ENCODE data around the gene IQGAP1.
"Not testable (repeated sequence)": the region's sequence is repeated elsewhere in the genome, so short reads cannot be mapped to it uniquely, and the experiment has no call there.

IQGAP1 gene

DNA sequence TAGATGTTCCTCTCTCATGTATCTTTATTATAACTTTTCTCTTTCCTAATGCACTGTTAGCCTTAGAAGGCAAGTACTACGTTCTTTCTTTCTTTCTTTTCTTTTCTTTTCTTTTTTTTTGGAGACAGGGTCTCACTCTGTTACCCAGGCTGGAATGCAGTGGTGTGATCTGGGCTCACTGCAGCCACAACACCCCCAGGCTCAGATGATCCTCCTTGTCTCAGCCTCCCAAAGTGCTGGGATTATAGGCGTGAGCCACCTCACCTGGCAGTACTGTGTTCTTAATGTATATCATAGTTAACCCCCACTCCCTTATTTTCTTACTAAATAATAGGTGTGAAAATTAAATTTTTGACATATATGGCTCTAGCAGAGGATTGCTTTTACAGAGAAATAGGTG lies 23.1 kb downstream of the IQGAP1 start:
- no peak for DNase-seq (ENCODE audit: low read depth)

DNA sequence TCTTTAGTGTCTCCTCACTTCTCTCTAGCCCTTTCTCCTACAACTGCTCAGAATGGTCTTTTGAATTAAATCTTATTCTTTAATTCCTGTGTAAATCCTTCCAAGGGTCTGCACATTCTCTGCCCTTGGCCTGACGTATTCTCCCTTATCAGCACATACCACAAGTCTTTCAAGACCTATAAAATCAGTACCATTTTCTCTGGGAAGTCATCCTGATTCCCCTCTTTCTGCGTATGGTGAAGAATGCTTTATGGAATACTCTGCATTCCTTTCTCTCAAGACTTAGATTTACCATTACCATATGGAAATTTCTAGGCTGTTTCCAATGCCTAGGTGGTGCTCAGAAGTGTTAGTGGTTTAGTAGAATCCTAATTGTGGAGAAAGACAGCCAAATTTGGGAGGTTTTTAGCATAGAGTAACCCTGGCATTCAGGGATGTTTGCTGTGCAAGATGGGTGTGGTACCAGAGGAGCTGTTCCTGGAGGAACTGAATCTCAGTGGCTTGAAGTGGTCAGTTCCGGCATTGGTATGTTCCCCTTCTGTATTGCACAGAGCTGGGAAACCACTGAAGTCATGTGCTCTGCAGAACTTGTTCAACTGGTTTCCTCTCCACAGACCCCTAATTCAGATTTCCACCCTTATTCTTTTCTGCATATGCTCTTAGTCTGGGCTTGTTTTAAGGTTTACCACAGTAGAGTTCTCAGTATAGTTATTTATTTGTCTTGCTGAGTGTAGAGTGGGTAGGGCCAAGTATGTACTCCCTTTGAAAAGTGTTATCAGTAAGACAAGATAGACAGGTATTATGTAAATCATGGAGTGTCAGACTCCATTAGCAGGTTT lies 24.5 kb downstream of the IQGAP1 start:
- DNase-seq (ENCODE audit: low read depth) = no peak

DNA sequence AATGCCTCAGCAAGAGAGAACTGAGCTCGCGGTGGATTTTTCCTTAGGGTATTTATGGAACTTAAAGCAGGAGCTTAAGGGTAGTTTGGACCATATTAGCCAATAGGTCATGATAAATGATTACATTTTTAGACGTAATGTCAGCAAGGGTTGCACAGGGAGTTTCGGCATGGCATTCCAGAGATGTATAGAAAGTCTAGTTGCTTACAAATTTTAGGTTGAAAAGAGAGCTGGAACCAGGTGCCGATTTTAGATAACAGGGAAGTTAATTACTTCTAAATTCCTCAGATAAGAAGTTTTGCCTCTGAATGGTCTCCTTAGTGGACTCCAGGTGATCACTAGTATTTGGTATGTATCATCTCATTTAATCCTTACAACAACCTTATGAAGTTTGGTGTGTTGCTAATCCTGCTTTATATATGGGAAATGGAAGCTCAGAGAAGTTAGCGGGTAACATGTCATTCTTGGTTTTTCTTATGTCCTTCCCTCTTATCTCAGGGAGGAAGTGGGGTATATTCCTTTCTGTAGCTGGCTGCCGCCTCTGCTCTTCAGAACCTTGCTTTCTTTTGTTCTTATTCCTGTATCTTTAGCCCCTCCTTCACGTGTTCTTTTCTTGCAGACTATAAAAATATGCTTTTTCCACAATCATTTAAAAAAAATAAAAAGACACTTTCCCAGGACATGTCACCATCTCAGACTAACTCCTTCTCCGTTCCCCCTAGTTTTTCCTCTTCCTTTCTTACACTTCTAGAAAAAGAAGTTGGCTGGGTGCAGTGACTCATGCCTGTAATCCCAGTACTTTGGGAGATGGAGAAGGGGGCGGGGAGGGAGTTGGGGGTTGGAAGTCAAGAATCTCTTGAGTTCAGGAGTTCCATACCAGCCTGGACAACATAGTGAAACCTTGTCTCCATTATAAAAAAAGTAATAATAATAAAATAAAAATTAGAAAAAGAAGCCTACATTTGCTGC lies 25.7 kb downstream of the IQGAP1 start:
- DNase-seq (ENCODE audit: low read depth) = no peak

DNA sequence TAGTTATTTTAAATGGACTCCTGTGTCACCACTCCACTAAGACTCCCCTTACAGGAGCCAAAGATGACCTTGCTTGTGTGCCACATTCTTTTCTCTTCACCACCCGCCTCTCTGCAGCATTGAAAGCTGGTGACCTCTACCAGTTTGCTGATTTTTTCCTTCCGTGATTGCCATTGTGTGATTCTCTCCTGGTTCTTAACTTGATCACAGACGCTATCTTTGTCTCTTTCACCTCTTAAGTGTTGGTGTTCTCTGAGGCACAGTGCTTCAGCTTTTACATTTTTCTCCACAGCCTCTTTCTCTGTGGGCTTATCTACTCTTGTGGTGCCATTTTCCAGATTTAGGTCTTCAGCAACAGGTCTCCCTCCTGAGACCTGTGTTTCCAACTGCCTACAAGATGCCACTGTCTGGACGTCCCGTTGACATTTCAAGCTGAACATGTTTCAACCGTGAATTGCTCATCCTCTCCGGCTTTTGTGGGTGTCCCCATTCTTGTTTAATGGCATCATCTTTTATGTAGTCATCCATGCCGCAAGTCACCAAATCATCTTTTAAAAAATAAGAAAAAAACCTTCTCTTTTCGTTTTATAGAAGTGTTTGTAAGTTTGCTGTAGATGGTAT lies 26.5 kb downstream of the IQGAP1 start:
- no peak for DNase-seq (ENCODE audit: low read depth)

DNA sequence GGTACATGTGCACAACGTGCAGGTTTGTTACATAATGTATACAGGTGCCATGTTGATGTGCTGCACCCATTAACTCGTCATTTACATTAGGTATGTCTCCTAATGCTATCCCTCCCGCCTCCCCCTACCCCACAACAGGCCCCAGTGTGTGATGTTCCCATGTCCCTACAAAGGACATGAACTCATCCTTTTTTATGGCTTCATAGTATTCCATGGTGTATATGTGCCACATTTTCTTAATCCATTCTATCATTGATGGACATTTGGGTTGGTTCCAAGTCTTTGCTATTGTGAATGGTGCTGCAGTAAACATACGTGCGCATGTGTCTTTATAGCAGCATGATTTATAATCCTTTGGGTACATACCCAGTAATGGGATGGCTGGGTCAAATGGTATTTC lies 28.0 kb downstream of the IQGAP1 start:
- not testable (repeated sequence) for DNase-seq (ENCODE audit: low read depth)

DNA sequence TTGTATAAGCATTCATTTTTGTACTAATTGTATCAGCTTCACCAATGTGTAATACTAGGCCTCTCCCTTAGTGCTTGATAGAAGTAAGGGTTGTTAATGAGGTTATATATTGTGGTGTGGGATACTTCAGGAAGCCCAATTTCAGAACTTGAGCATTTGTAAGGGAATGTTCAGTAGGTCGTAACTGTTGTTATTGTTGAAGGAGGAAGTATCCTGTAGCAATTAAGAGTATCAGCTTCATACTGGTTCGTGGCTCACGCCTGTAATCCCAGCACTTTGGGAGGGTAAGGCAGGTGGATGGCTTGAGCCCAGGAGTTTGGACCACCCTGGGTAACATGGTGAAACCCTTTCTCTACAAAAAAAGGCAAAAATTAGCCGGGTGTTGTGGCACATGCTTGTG lies 30.6 kb downstream of the IQGAP1 start:
- DNase-seq (ENCODE audit: low read depth) = no peak

DNA sequence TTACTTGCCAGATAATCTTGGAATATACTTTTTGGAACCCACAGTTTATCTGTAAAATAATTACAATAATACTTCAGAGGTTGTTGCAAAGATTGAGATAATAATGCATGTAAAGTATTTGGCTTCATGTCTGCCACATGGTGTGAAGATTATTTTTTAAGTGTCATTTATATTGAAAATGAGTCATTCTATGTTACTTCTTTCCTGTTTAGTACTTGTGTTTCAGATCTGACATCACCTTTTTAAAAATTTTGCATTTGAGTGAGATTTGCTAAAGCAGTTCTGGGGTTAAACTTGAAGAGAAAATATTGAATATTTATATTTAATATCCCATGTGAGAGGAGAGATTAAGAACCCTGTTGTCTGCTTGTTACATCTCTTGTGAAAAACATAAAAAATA lies 31.2 kb downstream of the IQGAP1 start:
- DNase-seq (ENCODE audit: low read depth) = no peak

DNA sequence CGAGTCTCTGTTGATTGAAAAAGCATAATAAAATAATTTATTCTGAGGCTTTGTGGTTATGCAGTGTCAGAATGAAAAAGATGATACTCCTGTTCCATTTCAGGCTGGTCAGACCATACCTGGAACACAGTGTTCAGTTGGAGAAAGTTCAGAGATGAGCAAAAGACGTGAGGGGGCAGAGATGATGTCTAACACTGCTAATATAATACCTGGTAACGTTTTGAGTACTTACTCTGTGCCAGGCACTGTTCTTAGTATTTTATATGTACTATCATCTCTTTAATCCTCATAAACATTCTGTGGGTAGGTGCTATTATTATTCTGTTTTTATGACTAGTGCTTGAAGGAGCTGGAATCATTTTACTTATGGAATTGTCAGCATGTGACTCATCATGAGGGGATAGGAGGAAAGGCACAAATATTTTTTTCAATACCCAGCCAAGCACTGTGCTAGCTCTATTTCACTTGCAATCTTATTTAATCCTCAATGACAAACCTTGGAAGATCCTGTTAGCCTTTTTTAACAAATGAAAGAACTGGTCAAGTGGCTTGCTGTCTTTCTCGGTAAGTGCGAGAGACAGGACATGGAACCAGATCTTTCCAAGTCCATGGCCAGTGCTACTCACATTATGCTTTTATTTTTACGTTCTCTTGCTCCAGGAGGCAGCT lies 31.8 kb downstream of the IQGAP1 start:
- DNase-seq (ENCODE audit: low read depth) = no peak

DNA sequence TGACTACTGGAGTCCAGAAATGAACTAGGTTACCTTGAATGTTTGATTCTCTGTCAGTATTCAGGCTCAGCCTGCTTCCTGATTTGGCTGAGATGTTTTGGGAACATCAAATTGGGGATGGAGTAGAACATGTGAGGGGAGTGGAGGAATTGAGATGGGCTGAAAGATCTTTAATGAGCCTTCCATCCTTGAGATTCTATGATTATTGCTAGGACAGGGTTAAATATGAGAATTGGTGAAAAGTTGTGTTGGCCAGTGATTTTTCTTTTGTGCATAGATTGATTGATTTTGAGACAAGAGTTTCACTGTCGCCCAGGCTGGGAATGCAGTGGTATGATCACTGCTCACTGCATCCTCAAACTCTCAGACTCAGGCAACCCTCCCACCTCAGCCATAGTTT lies 32.4 kb downstream of the IQGAP1 start:
- DNase-seq (ENCODE audit: low read depth) = no peak

DNA sequence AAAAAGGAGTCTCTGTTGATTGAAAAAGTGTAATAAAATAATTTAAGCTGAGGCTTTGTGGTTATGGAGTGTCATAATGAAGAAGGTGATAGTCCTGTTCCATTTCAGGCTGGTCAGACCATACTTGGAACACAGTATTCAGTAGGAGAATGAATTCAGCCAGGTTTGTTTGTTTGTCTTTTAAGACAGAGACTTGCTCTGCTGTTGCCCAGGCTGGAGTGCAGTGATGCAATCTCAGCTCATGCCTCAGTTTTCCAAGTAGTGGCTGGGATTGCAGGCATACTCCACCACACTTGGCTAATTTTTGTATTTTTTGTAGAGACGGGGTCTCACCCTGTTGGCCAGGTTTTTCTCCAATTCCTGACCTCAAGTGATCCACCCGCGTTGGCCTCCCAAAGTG lies 33.5 kb downstream of the IQGAP1 start:
- no peak for DNase-seq (ENCODE audit: low read depth)

DNA sequence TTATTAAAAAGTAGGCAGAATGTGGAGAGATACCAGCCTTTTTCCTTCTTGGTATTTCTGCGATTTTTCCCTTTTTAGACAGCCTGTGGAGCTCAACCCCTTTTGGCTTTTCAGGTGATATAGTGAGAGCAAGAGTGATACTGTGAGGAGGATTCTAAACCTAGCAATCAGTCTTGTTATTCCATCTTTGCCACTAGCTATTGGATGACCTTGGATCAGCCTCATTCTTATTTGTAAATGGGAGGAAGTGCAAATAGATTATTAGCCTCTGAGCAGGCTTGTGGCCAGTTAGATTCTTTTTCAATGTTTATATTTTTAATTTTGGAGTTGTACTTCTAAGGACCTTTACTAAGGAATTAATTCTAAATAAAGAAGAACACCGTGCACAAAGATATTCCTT lies 34.0 kb downstream of the IQGAP1 start:
- no peak for DNase-seq (ENCODE audit: low read depth)

DNA sequence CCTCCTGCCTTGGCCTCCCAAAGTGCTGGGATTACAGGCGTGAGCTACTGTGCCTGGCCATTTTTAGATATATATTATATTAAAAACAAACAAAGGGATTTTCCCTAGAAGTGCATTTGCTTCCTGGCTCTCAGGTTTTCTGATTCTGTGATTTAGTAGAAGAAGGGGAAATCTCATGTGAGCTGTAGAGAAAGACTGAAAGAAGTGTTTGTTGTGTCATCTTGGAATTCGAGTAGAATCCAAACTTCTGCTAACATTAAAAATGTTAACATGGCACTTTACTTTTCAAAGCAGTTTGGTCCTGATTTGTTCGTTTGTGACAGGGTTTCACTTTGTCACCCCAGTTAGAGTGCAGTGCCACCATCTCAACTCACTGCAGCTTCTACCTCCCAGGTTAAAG lies 34.9 kb downstream of the IQGAP1 start:
- no peak for DNase-seq (ENCODE audit: low read depth)

DNA sequence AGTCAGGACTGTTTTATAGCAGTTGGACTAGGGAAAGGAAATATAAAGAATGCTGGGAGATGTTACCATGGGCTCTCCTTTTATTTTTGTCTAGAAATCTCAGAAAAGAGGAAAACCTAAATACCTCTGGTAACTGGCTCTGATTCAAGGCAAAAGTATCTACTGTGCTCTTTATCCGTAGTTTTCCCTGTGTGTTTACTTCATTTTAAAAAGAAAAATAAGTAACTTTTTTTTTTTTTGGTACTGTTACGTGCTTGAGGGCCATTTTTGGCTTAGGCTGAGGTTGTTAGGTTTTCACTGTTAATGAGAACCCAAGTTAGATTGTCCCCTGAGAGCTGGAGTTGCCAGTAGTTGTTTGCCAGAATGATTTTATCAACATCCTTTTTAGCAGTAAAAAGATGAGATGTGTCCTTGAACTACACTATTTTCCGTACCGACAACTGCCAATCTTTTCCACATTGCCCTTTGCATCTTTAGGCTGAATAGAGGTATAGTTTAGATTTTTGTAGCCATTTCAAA lies 35.8 kb downstream of the IQGAP1 start:
- DNase-seq (ENCODE audit: low read depth) = no peak

DNA sequence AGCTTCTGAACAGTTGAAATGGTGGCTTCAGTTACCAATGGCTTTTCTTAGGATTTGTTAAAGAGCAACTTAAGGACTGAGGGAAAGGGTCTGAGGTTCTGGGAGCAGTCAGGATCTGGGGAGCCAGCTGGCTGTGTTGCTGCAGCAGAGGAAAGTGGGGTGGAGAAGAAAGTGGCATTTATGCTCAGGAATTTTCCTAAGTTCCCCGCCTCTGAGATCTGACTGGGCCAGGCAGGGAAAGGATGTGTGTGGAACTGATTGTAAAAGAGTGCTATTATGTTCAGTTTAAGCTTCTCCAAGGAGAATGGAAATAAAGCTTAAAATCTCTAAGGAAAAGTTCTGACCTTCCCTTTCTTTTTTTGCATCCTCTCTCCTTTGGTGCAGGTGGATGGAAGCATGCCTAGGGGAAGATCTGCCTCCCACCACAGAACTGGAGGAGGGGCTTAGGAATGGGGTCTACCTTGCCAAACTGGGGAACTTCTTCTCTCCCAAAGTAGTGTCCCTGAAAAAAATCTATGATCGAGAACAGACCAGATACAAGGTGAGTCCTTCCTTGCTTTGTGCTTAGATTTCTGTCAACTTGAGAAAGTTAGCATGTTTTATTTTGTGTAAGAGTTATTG lies 37.8 kb downstream of the IQGAP1 start:
- no peak for DNase-seq (ENCODE audit: low read depth)

DNA sequence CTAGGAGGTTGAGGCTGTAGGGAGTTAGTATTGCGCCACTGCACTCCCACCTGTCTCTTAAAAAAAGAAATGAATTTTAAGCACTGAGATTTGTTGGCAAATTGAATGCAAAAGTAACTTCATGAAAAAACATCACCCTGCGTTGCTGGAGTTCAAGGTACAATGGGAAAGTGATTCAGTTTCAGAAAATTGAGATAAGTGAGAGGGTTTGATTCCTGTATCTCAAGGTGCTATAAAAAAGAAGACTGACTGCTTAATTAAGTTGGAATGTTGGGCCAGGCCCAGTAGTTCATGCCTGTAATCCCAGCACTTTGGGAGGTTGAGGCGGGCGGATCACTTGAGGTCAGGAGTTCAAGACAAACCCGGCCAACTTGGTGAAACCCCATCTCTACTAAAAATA lies 39.1 kb downstream of the IQGAP1 start:
- DNase-seq (ENCODE audit: low read depth) = no peak

DNA sequence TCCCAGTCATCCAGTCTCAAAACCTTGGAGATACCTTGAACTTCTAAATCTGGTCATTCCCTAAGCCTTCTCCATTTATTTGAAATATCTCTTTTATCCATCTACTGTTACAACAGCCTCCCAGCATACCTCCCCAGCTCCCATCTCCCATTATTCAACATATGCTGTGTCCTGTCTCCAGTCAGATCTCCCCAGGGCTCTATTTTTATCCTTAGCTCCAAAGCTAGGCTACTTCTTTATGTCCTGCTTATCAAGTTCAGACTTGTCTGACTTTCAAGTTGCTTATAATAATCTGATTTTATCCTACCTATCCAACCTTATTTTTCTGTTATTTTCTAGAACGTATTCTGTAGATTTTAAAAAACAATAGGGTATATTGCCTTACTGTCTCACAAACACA lies 44.2 kb downstream of the IQGAP1 start:
- no peak for DNase-seq (ENCODE audit: low read depth)

DNA sequence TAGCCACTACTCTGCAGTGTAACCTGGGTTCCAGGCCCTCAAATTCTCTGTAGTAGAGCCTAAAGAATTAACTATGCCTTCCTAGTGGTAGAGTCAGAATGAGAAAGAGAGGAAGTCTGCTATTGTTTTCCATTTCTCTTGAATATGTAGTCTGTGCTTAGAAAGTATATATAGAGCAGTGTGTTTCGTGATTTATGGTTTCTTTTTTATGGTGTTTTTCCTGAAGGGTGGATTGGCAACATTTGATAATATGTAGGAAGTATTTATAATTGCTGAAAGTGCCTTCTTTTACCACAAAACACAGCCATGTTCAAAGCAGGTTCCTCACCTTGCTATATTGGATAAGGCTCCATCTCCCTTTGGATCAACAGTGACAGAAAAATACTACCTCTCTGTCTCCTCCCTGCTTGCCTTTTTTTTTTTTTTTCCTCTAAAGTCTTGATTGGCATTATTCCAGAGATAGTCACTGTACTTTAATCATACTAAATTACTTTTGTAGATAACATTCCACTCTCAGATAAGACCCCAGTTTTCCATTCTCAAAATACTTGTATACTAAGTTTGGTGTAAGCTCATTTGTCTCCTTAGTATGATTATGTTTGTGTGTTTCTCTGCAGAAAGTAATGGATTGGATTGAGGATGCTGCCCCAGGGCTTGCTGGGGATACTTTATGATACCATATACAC lies 47.8 kb downstream of the IQGAP1 start:
- no peak for DNase-seq (ENCODE audit: low read depth)

DNA sequence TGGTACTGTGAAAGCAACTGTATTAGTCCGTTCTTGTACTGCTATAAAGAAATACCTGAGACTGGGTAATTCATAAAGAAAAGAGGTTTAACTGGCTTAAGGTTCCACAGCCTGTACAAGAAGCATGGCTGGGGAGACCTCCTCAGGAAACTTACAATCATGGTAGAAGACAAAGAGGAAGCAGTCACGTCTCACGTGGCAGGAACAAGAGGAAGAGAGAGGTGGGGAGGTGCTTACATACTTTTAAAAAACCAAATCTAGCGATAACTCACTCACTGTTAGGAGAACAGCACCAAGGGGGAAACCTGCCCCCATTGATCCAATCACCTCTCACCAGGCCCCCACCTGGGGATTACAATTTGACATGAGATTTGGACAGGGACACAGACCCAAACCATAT lies 48.9 kb downstream of the IQGAP1 start:
- no peak for DNase-seq (ENCODE audit: low read depth)

DNA sequence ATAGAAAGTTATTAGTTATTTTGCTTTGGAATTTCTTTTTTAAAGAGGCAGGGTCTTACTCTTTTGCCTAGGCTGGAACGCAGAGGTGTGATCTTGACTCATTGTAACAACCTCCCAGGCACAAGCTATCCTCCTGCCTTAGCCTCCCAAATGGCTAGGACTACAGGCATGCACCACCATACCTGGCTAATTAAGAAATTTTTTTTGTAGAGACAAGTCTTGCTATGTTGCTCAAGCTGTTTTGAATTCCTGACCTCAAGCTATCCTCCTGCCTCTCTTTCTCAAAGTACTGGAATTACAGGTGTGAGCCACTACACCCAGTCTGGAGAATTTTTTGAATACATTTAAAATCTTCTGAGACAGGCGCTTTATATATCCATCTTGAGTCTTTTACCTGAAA lies 49.5 kb downstream of the IQGAP1 start:
- DNase-seq (ENCODE audit: low read depth) = no peak

DNA sequence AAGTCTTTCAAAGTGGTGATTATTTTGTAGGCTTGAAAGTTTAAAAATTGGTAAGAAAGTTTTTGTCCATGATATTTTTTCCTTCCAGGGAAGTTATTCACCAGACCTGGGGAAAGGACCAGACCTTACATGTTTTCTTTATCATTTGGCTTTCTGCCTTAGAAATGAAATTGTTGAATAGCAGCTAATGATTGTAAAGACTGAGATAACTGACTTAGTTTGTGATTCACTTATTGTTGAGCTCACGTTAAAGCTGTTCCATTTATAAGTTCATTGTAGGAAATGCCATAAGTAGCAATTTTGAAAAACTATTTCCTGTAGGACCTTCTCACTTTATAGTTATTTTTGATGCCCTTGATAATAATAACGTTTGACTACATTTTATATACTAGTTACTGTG lies 51.9 kb downstream of the IQGAP1 start:
- DNase-seq (ENCODE audit: low read depth) = no peak

DNA sequence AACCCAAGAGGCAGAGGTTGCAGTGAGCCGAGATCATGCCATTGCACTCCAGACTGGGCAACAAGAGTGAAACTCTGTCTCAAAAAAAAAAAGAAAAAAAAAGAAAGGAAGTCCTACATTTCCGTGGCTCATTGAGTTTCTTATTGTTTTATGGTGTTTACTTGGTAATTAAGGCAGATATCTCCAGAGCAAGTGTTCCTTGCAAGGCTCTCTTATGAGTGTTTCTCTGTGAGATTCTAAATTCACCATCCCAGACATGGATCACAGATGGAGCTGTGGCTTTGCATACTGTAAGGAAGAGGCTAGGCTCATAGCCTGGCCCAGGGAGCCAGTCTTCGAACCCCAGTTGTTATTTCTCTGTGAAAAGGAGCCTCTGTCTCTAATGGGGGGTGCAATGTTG lies 53.0 kb downstream of the IQGAP1 start:
- no peak for DNase-seq (ENCODE audit: low read depth)

Data from activated T-helper 1 cell treated with Interleukin-2 at 50 U/mL for 16 hours (primary cell).